Keratinocyte (primary cell): ENCODE results near the gene EFCAB8. TPM values are rescaled to one million over a fixed set of nuclear protein-coding genes. Genes with fewer than 3 reads are reported as not detected.

ENCODE experiments used
- DNase-seq: peaks from one replicate; pipeline ENCODE4 v3.0.0-alpha.2; 2011; ENCODE audit warnings: low read depth, missing footprints, low spot score
- FAIRE-seq: peaks from 2 replicates; lab custom pipeline; 2011; peaks lifted over from hg19 to GRCh38; lab: Jason Lieb, UNC
- H2AFZ ChIP-seq: 2 replicates; pipeline ENCODE4 v1.6.0; 2012; ENCODE audit warnings: low read length, control low read depth, inconsistent platforms; ENCODE audit not compliant: control insufficient read depth
- H3K27ac ChIP-seq: 2 replicates; pipeline ENCODE4 v1.5.1; 2011; ENCODE audit warnings: low read length; ENCODE audit not compliant: control insufficient read depth, insufficient read depth
- H3K27me3 ChIP-seq: 3 replicates; pipeline ENCODE4 v1.6.0; 2011; ENCODE audit warnings: low read length; ENCODE audit not compliant: control insufficient read depth, insufficient read depth; ENCODE audit errors: extremely low read depth
- H3K36me3 ChIP-seq, 2 experiments: 2 replicates in 1 of 2; 3 replicates in 1 of 2; pipeline ENCODE4 v1.5.1; 2011; ENCODE audit warnings: low read length in 2 of 2, mild to moderate bottlenecking in 1 of 2; ENCODE audit not compliant: control insufficient read depth in 2 of 2, insufficient read depth in 2 of 2; ENCODE audit errors: extremely low read depth in 1 of 2
- H3K4me1 ChIP-seq: 3 replicates; pipeline ENCODE4 v1.5.1; 2011; ENCODE audit warnings: low read length; ENCODE audit not compliant: control insufficient read depth, insufficient read depth; ENCODE audit errors: extremely low read depth
- H3K4me2 ChIP-seq: 3 replicates; pipeline ENCODE4 v1.6.0; 2011; ENCODE audit warnings: low read depth, low read length; ENCODE audit not compliant: control insufficient read depth, insufficient read depth; ENCODE audit errors: extremely low read depth
- H3K4me3 ChIP-seq, 3 experiments: fragments of 200-600 bp in 1 of 3; sonication (generic) in 1 of 3; 2 replicates in 2 of 3; 3 replicates in 1 of 3; pipeline ENCODE4 v1.5.1; 2011 to 2016; ENCODE audit warnings: low read length in 3 of 3, mild to moderate bottlenecking in 3 of 3, control low read depth in 2 of 3, inconsistent platforms in 1 of 3, low read depth in 1 of 3, mixed read lengths in 1 of 3, mixed run types in 1 of 3, moderate library complexity in 1 of 3; ENCODE audit not compliant: control insufficient read depth in 2 of 3, insufficient read depth in 2 of 3; ENCODE audit errors: extremely low read depth in 1 of 3
- H3K79me2 ChIP-seq: 2 replicates; pipeline ENCODE4 v1.6.0; 2012; ENCODE audit warnings: low read length; ENCODE audit not compliant: control insufficient read depth, insufficient read depth
- H3K9ac ChIP-seq: 3 replicates; pipeline ENCODE4 v1.6.0; 2011; ENCODE audit warnings: low read length; ENCODE audit not compliant: control insufficient read depth, insufficient read depth; ENCODE audit errors: extremely low read depth
- H3K9me1 ChIP-seq: 3 replicates; pipeline ENCODE4 v1.6.0; 2011; ENCODE audit warnings: low read length; ENCODE audit not compliant: control insufficient read depth, insufficient read depth; ENCODE audit errors: extremely low read depth
- H3K9me3 ChIP-seq: 2 replicates; pipeline ENCODE4 v1.5.1; 2012; ENCODE audit warnings: low read depth, low read length; ENCODE audit not compliant: control insufficient read depth
- H4K20me1 ChIP-seq: 3 replicates; pipeline ENCODE4 v1.6.0; 2011; ENCODE audit warnings: low read length; ENCODE audit not compliant: control insufficient read depth, insufficient read depth; ENCODE audit errors: extremely low read depth
- EZH2 ChIP-seq: IDR thresholded peaks from one replicate; pipeline ENCODE4 v1.6.1; 2012; ENCODE audit warnings: inconsistent platforms, mild to moderate bottlenecking, low read length, moderate library complexity
- dilution Hi-C: fragments of 300-500 bp; cut with MboI; formaldehyde crosslinking; loops from one replicate; pipeline ENCODE4 v1.7.0; 2020; ENCODE audit warnings: low sequenced_read_pairs; ENCODE audit not compliant: extremely low pct_ligation_motif_present
- polyA plus RNA-seq, 5 experiments: library from polyadenylated mRNA; depleted of rRNA in 3 of 5; stranded (reverse) in 3 of 5; stranded (forward) in 1 of 5; unstranded in 1 of 5; fragments of >200 nt; gene quantifications; 1 replicate in 1 of 5; 2 replicates in 3 of 5; 3 replicates in 1 of 5; pipeline versions ENCODE4 v1.2.1 to v1.2.3, GENCODE V29; 2011 to 2012; ENCODE audit warnings: missing spikeins in 2 of 5, low read depth in 1 of 5, low replicate concordance in 1 of 5
- TF ChIP-seq, protein P1 (sequence below), 3 experiments: IDR thresholded peaks in 1 of 3; conservative IDR thresholded peaks in 1 of 3; optimal IDR thresholded peaks in 1 of 3; 2 replicates in 2 of 3; 3 replicates in 1 of 3; pipeline versions ENCODE3 to v1.5.1; 2011; ENCODE audit warnings: low read length in 3 of 3, mild to moderate bottlenecking in 3 of 3, moderate library complexity in 2 of 3, control low read depth in 1 of 3, inconsistent platforms in 1 of 3; ENCODE audit not compliant: insufficient read depth in 2 of 3; ENCODE audit errors: extremely low read depth in 1 of 3

EFCAB8 gene
- polyA plus RNA-seq, 1 donor (not counting 4 experiments of a cell fraction or from before 2014, with no cell fraction given) = 0.03 TPM

DNA sequence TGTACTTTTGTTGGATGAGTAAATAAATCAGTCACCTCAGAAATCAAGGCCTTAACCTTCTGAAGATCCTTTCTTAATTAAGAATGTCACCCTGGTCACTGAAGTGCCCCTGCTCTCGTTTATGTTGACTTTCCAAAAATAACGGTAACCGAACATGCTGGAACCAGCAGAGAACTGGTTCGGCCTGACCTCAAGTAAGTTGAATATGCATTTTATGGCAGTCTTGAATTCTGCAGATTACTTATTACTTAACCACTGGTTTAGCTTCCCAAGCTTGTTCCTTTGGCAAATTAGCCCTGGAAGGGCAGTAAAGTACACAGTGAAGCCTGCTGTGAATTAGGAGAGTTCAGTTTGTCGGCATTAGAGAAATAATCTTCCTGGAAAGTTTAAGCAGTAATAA lies 26.7 kb upstream of the EFCAB8 start:
- no peak for FAIRE-seq
- peaks cover 12% of the 10 kb centered on the region for H4K20me1 ChIP-seq

DNA sequence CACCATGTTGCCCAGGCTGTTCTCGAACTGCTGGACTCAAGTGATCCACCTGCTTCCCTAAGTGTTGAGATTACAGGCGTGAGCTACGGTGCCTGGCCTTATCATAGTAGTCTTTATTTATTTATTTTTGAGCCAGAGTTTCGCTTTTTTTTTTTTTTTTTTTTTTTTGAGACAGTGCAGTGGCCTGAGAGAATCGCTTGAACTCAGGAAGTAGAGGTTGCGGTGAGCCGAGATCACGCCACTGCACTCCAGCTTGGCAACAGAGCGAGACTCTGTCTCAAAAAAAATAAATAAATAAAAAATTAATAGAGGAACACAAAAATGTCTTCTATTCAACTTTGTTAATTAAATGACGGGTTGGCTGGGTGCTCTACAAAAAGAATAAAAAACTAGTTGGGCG lies 26.1 kb upstream of the EFCAB8 start:
- Histone ChIP-seq H4K20me1 (peaks cover 12% of the 10 kb centered on the region), H3K79me2 (peaks cover 73% of the 10 kb centered on the region), H3K9me1 (peaks cover 2% of the 10 kb centered on the region), H3K27me3 (no peaks in the 10 kb centered on the region), H3K9ac (no peak overlapping the region), H3K36me3 (peaks cover 11 to 31% of the 10 kb centered on the region in 2 experiments), H2AFZ (no peak overlapping the region), H3K4me1 (no peaks in the 10 kb centered on the region), H3K27ac (no peak overlapping the region), H3K4me2 (no peak overlapping the region), H3K9me3 (no peaks in the 10 kb centered on the region), H3K4me3 (no peak overlapping the region)
- no peak for DNase-seq
- dilution Hi-C loops = no loop called here
- TF ChIP-seq, protein P1, sequence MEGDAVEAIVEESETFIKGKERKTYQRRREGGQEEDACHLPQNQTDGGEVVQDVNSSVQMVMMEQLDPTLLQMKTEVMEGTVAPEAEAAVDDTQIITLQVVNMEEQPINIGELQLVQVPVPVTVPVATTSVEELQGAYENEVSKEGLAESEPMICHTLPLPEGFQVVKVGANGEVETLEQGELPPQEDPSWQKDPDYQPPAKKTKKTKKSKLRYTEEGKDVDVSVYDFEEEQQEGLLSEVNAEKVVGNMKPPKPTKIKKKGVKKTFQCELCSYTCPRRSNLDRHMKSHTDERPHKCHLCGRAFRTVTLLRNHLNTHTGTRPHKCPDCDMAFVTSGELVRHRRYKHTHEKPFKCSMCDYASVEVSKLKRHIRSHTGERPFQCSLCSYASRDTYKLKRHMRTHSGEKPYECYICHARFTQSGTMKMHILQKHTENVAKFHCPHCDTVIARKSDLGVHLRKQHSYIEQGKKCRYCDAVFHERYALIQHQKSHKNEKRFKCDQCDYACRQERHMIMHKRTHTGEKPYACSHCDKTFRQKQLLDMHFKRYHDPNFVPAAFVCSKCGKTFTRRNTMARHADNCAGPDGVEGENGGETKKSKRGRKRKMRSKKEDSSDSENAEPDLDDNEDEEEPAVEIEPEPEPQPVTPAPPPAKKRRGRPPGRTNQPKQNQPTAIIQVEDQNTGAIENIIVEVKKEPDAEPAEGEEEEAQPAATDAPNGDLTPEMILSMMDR (optimal IDR thresholded peaks at IDR 0.05 in 1 of 3, IDR thresholded peaks at IDR 0.05 in 1 of 3, conservative IDR thresholded peaks at IDR 0.05 in 1 of 3; ENCODE audit: extremely low read depth in 1 of 3, insufficient read depth in 2 of 3, low read length in 3 of 3) = no peak
- TF ChIP-seq EZH2 = no peak
- no peak for FAIRE-seq

More for the DNA sequence above, 26.7 kb upstream of the EFCAB8 start:
- Histone ChIP-seq H3K36me3 (peaks cover 9 to 30% of the 10 kb centered on the region in 2 experiments), H3K4me3 (no peak overlapping the region), H3K4me1 (no peaks in the 10 kb centered on the region), H3K27me3 (no peaks in the 10 kb centered on the region), H3K4me2 (no peak overlapping the region), H3K79me2 (peaks cover 79% of the 10 kb centered on the region), H3K27ac (no peak overlapping the region), H2AFZ (no peak overlapping the region), H3K9me3 (no peaks in the 10 kb centered on the region), H3K9ac (no peak overlapping the region), H3K9me1 (peaks cover 2% of the 10 kb centered on the region)
- dilution Hi-C loops = no loop called here
- DNase-seq = no peak
- TF ChIP-seq EZH2 = no peak
- TF ChIP-seq, protein P1 (optimal IDR thresholded peaks at IDR 0.05 in 1 of 3, IDR thresholded peaks at IDR 0.05 in 1 of 3, conservative IDR thresholded peaks at IDR 0.05 in 1 of 3; ENCODE audit: extremely low read depth in 1 of 3, insufficient read depth in 2 of 3, low read length in 3 of 3) = no peak
